Head of caudate nucleus (tissue), 42 donors: ENCODE data around the gene TSEN54.

ENCODE experiments used
- DNase-seq, 42 donors: peaks; one replicate each; pipeline versions ENCODE4 v3.0.0 to v3.0.0-alpha.2; 2020 to 2021; ENCODE audit warnings: mixed read lengths in 7 of 42
- intact Hi-C: fragments of 100-400 bp; cut with DNase I; formaldehyde crosslinking; loops from one replicate; pipeline ENCODE4 v1.15.0; 2022

The TSEN54 gene

GRCh38 chr17:75501378-75502071, 14.8 kb upstream of the TSEN54 start:
- DNase-seq, result peak; percentile 60 to 94 (median 87)
- intact Hi-C loops, result no loop called here

GRCh38 chr17:75502072-75502720, 14.1 kb upstream of the TSEN54 start:
- peak in 1 of 42 donors; percentile 13 for DNase-seq

GRCh38 chr17:75502721-75503329, 13.5 kb upstream of the TSEN54 start:
- DNase-seq, result peak in 1 of 42 donors; percentile 12
- intact Hi-C loops, result no loop called here

More at GRCh38 chr17:75502072-75502720, 14.1 kb upstream of the TSEN54 start:
- intact Hi-C loops, result no loop called here

- DNase-seq, result no peak
- intact Hi-C loops, result no loop called here
Measured at GRCh38 chr17:75503337-75503950, 12.9 kb upstream of the TSEN54 start.

GRCh38 chr17:75503976-75504346, 12.4 kb upstream of the TSEN54 start:
- no peak for DNase-seq
- intact Hi-C loops, result no loop called here

- peak in 3 of 42 donors; percentile 45 to 51 (median 49) for DNase-seq
- intact Hi-C loops, result no loop called here
Measured at GRCh38 chr17:75504347-75505151, 11.8 kb upstream of the TSEN54 start.

- DNase-seq, result no peak
- intact Hi-C loops, result no loop called here
Measured at GRCh38 chr17:75505152-75505409, 11.2 kb upstream of the TSEN54 start.

- intact Hi-C loops, result no loop called here
- no peak for DNase-seq
Measured at GRCh38 chr17:75505640-75506039, 10.7 kb upstream of the TSEN54 start.

GRCh38 chr17:75506134-75506533, 10.2 kb upstream of the TSEN54 start:
- intact Hi-C loops, result no loop called here
- DNase-seq, result no peak

- intact Hi-C loops, result no loop called here
- DNase-seq, result peak in 4 of 42 donors; percentile 36 to 57 (median 44)
Measured at GRCh38 chr17:75506888-75507287, 9.4 kb upstream of the TSEN54 start.

- peak; percentile 79 to 96 (median 90) for DNase-seq
- intact Hi-C loops, result no loop called here
Measured at GRCh38 chr17:75507733-75508719, 8.3 kb upstream of the TSEN54 start.

- DNase-seq, result peak in 7 of 42 donors; percentile 38 to 76 (median 60)
- intact Hi-C loops, result no loop called here
Measured at GRCh38 chr17:75508931-75509361, 7.4 kb upstream of the TSEN54 start.

- DNase-seq, result peak in 1 of 42 donors; percentile 58
- intact Hi-C loops, result no loop called here
Measured at GRCh38 chr17:75509528-75510258, 6.6 kb upstream of the TSEN54 start.

GRCh38 chr17:75511270-75511609, 5.1 kb upstream of the TSEN54 start:
- intact Hi-C loops, result no loop called here
- no peak for DNase-seq

GRCh38 chr17:75511610-75512575, 4.4 kb upstream of the TSEN54 start:
- DNase-seq, result peak in 2 of 42 donors; percentile 20 to 45
- intact Hi-C loops, result no loop called here

- intact Hi-C loops, result no loop called here
- DNase-seq, result no peak
Measured at GRCh38 chr17:75512926-75513640, 3.2 kb upstream of the TSEN54 start.
